ENCODE measurements around the gene FAM117A. TPM values are rescaled to one million over a fixed set of nuclear protein-coding genes. Genes with fewer than 3 reads are reported as not detected.

Gene FAM117A
- total and polyA plus RNA-seq, 2 donors (not counting 1 experiment from before 2014, with no cell fraction given) = 93.4 to 162 TPM

GRCh38 chr17:49730785-49731434 is 33.0 kb downstream of the FAM117A start:
- H4K20me1 ChIP-seq (ENCODE audit: control insufficient read depth, insufficient read depth, low read length, poor library complexity, severe bottlenecking) = peaks cover 66% of the 10 kb centered on the region
- H3K27ac ChIP-seq (ENCODE audit: low read length in 2 of 2) = peak overlapping the region in 1 of 2 donors; percentile 29
- peaks cover 100% of the 10 kb centered on the region for H3K79me2 ChIP-seq (ENCODE audit: control insufficient read depth, insufficient read depth, low read length)
- no peak overlapping the region for H3K9ac ChIP-seq (ENCODE audit: low read length)
- no peaks in the 10 kb centered on the region for H3K27me3 ChIP-seq (replicated peaks in 1 of 4; ENCODE audit: control extremely low read depth in 1 of 4, control insufficient read depth in 3 of 4, insufficient read depth in 4 of 4, low read length in 3 of 4)
- peaks cover 0 to 70% of the 10 kb centered on the region in 2 experiments for H3K36me3 ChIP-seq (replicated peaks in 1 of 2; ENCODE audit: control extremely low read depth in 1 of 2, control insufficient read depth in 1 of 2, extremely low read depth in 1 of 2, insufficient read depth in 2 of 2, low read length in 1 of 2)
- H2AFZ ChIP-seq (ENCODE audit: insufficient read depth, low read depth, low read length, poor library complexity, severe bottlenecking) = no peak overlapping the region
- Mint-ChIP-seq H3K9me3 (ENCODE audit: insufficient read depth) (no peaks in the 10 kb centered on the region), H3K4me3 (no peak overlapping the region), H3K27ac (peak overlapping the region; percentile 39), H3K27me3 (no peaks in the 10 kb centered on the region), H3K4me1 (peaks cover 46% of the 10 kb centered on the region)
- TF ChIP-seq EZH2 (IDR thresholded peaks at IDR 0.05; ENCODE audit: borderline replicate concordance, insufficient read depth, low read depth, low read length, poor library complexity, severe bottlenecking) (no peak), CTCF (IDR thresholded peaks at IDR 0.05) (no peak)
- no peak overlapping the region for H3K4me3 ChIP-seq (ENCODE audit: control extremely low read depth in 1 of 5, extremely low read depth in 1 of 5, insufficient read depth in 1 of 5, low read depth in 2 of 5, low read length in 4 of 5)
- intact Hi-C loops (cut with micrococcal nuclease) = no loop called here
- CTCF ChIA-PET = interaction anchor here (1.5 to 1.6 kb wide), 4 partner anchors 10 to 43 kb away, joined by 3 to 8 read pairs (median 5); partner anchors contain the start of gene SLC35B1
- H3K4me2 ChIP-seq (replicated peaks; ENCODE audit: low read depth, low read length, poor library complexity, severe bottlenecking) = no peak overlapping the region
- peaks cover 0 to 2% (median 0%) of the 10 kb centered on the region in 3 donors for H3K9me3 ChIP-seq (ENCODE audit: control extremely low read depth in 1 of 3, control insufficient read depth in 2 of 3, insufficient read depth in 1 of 3, low read length in 2 of 3)
- WGBS (ENCODE audit: insufficient coverage) = 83% methylated on average over 3 of the region's 5 CpGs
- POLR2A ChIA-PET = no interaction called here
- peaks cover 3 to 28% of the 10 kb centered on the region in 2 donors for H3K4me1 ChIP-seq (ENCODE audit: control insufficient read depth in 2 of 2, insufficient read depth in 2 of 2, low read length in 2 of 2)
- DNase-seq = no peak
- ATAC-seq (ENCODE audit: low read depth) = no peak

Data from B cell (primary cell).